Panc1 (cell line): ENCODE measurements around the gene SIRT7. TPM values are rescaled to one million over a fixed set of nuclear protein-coding genes. Genes with fewer than 3 reads are reported as not detected.

Experiments used
- ATAC-seq: fragments of 200-7000 bp; cut with Tn5 transposase; 2 replicates; pipeline ENCODE4 v1.9.1; 2020; ENCODE audit warnings: mild to moderate bottlenecking, moderate library complexity
- BruUV-seq: library from RNA; stranded (reverse); fragments of 400-500 nt; replicated peaks from 2 replicates; lab custom pipeline; 2021; lab: Mats Ljungman, UMichigan
- CTCF ChIA-PET: fragments of 300-600 bp; sonication (Branson Sonifier 250); formaldehyde crosslinking; loops from one replicate; lab custom pipeline; 2022; ENCODE audit warnings: antibody characterized with exemption; lab: Charles Lee
- POLR2A ChIA-PET: fragments of 300-600 bp; sonication (Branson Sonifier 250); formaldehyde crosslinking; loops from one replicate; lab custom pipeline; 2022; ENCODE audit warnings: antibody characterized with exemption; lab: Charles Lee
- DNase-seq: peaks from one replicate; pipeline ENCODE4 v3.0.0-alpha.2; 2010; ENCODE audit warnings: low read depth, low spot score
- H3K27ac ChIP-seq: 2 replicates; pipeline ENCODE4 v1.5.1; 2011; ENCODE audit warnings: mild to moderate bottlenecking, low read length, inconsistent platforms
- H3K27me3 ChIP-seq: fragments of 200-500 bp; sonication (Bioruptor generic); 2 replicates; pipeline ENCODE4 v1.6.0; 2014; ENCODE audit warnings: low read length, inconsistent platforms; ENCODE audit not compliant: control insufficient read depth, insufficient read depth
- H3K36me3 ChIP-seq: fragments of 200-500 bp; sonication (Bioruptor generic); 2 replicates; pipeline ENCODE4 v1.5.1; 2014; ENCODE audit warnings: inconsistent platforms, mild to moderate bottlenecking, low read length, moderate library complexity; ENCODE audit not compliant: control insufficient read depth, insufficient read depth
- H3K4me1 ChIP-seq: 2 replicates; pipeline ENCODE4 v1.5.1; 2011; ENCODE audit warnings: inconsistent platforms, mild to moderate bottlenecking, low read length, moderate library complexity; ENCODE audit not compliant: control insufficient read depth, insufficient read depth
- H3K4me3 ChIP-seq, 2 experiments: 2 replicates each; pipeline ENCODE4 v1.5.1; 2011 to 2012; ENCODE audit warnings: low read depth in 2 of 2, low read length in 2 of 2, mild to moderate bottlenecking in 2 of 2, inconsistent platforms in 1 of 2, moderate library complexity in 1 of 2
- H3K9me3 ChIP-seq: fragments of 200-500 bp; sonication (Bioruptor generic); 2 replicates; pipeline ENCODE4 v1.5.1; 2014; ENCODE audit warnings: low read depth, mild to moderate bottlenecking, inconsistent platforms, low read length, moderate library complexity; ENCODE audit not compliant: control insufficient read depth, insufficient read depth
- POLR2AphosphoS5 ChIP-seq: IDR thresholded peaks from 2 replicates; pipeline ENCODE4 v1.6.1; 2012; ENCODE audit warnings: mild to moderate bottlenecking, low read depth, low read length, moderate library complexity
- SIN3A ChIP-seq: IDR thresholded peaks from 2 replicates; pipeline ENCODE4 v1.6.1; 2012; ENCODE audit warnings: low read depth, mild to moderate bottlenecking, low read length, moderate library complexity, borderline replicate concordance; ENCODE audit not compliant: insufficient read depth
- TCF7L2 ChIP-seq: IDR thresholded peaks from 2 replicates; pipeline ENCODE4 v1.6.1; 2011; ENCODE audit warnings: mild to moderate bottlenecking, low read depth, low read length, inconsistent platforms
- in situ Hi-C: cut with HindIII; loops from 2 replicates; pipeline ENCODE4 v1.10.0; 2016; ENCODE audit warnings: low sequenced_read_pairs, low pct_unique_long_range_greater_than_20kb
- intact Hi-C: fragments of 100-400 bp; cut with micrococcal nuclease; formaldehyde crosslinking; loops from one replicate; pipeline ENCODE4 v1.10.0; 2022; ENCODE audit not compliant: unreplicated experiment
- total RNA-seq: library from RNA; stranded (reverse); gene quantifications from one replicate; pipeline ENCODE4 v1.2.1, GENCODE V29; 2021; ENCODE audit not compliant: unreplicated experiment
- TF ChIP-seq, protein P1 (sequence below), 2 experiments: IDR thresholded peaks; 2 replicates each; pipeline ENCODE4 v1.6.1; 2011 to 2012; ENCODE audit warnings: low read depth in 2 of 2, control low read depth in 1 of 2, low read length in 1 of 2, mild to moderate bottlenecking in 1 of 2, moderate library complexity in 1 of 2; ENCODE audit not compliant: insufficient read depth in 1 of 2
- TF ChIP-seq, protein P2 (sequence below): fragments of 450-650 bp; IDR thresholded peaks from 2 replicates; pipeline ENCODE4 v1.5.1; 2017; ENCODE audit warnings: mild to moderate bottlenecking

SIRT7 gene
- total RNA-seq, 1 experiment from 2014 or later = 82.5 TPM

DNA sequence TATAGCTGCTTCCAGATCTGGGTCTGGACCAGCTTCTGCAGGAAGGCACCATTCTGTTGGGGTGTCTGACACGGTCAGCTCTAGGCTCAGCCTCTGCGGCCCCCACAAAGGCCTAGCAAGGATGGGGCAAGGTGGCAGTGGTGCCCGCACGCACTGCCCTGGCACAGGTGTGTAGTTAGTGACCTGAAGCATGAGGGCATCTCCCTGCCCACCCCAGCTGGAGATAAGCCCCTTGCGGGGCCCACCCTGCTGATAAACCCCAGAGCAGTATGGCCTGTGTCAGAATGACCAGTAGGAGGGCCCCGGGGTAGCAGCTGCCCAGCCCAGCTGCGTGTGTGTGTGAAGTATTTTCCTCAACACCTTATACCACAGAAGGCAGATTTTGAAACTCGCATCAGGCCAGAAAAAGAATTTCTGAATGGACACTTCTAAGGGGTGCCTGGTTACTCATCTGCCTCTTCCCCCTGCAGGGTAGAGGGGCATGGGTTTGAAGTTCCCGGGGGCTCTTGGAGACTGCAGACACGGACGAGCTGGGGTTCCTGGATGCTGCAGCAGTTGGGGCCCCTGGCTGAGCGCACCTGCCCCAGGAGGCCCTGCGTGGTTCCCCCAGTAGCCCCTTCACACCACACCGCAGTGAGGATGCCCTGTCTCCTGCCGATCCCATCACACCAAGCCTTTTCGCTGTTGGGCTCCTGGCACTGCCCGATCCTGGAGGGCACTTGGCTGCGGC, 51.4 kb downstream of the SIRT7 start:
- POLR2A ChIA-PET = no interaction called here
- in situ Hi-C loops = no loop called here
- peak overlapping the region; percentile 90 for H3K27ac ChIP-seq
- TF ChIP-seq POLR2AphosphoS5 = no peak
- TF ChIP-seq, protein P1, sequence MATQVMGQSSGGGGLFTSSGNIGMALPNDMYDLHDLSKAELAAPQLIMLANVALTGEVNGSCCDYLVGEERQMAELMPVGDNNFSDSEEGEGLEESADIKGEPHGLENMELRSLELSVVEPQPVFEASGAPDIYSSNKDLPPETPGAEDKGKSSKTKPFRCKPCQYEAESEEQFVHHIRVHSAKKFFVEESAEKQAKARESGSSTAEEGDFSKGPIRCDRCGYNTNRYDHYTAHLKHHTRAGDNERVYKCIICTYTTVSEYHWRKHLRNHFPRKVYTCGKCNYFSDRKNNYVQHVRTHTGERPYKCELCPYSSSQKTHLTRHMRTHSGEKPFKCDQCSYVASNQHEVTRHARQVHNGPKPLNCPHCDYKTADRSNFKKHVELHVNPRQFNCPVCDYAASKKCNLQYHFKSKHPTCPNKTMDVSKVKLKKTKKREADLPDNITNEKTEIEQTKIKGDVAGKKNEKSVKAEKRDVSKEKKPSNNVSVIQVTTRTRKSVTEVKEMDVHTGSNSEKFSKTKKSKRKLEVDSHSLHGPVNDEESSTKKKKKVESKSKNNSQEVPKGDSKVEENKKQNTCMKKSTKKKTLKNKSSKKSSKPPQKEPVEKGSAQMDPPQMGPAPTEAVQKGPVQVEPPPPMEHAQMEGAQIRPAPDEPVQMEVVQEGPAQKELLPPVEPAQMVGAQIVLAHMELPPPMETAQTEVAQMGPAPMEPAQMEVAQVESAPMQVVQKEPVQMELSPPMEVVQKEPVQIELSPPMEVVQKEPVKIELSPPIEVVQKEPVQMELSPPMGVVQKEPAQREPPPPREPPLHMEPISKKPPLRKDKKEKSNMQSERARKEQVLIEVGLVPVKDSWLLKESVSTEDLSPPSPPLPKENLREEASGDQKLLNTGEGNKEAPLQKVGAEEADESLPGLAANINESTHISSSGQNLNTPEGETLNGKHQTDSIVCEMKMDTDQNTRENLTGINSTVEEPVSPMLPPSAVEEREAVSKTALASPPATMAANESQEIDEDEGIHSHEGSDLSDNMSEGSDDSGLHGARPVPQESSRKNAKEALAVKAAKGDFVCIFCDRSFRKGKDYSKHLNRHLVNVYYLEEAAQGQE (IDR thresholded peaks at IDR 0.05; ENCODE audit: insufficient read depth in 1 of 2, low read depth in 2 of 2, low read length in 1 of 2) = 0 out of 4 replicates have a peak, but pooled peaks of 1 of the 2 experiments have one; percentile 14
- TF ChIP-seq, protein P2, sequence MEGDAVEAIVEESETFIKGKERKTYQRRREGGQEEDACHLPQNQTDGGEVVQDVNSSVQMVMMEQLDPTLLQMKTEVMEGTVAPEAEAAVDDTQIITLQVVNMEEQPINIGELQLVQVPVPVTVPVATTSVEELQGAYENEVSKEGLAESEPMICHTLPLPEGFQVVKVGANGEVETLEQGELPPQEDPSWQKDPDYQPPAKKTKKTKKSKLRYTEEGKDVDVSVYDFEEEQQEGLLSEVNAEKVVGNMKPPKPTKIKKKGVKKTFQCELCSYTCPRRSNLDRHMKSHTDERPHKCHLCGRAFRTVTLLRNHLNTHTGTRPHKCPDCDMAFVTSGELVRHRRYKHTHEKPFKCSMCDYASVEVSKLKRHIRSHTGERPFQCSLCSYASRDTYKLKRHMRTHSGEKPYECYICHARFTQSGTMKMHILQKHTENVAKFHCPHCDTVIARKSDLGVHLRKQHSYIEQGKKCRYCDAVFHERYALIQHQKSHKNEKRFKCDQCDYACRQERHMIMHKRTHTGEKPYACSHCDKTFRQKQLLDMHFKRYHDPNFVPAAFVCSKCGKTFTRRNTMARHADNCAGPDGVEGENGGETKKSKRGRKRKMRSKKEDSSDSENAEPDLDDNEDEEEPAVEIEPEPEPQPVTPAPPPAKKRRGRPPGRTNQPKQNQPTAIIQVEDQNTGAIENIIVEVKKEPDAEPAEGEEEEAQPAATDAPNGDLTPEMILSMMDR = no peak
- H3K27me3 ChIP-seq = no peaks in the 10 kb centered on the region
- H3K4me3 ChIP-seq = no peak overlapping the region
- CTCF ChIA-PET = interaction anchor here (1.0 kb wide), 1 partner anchor 59 kb away, joined by 3 read pairs; no protein-coding TSS in a partner anchor
- intact Hi-C loops = loop anchor here (10.0 kb wide), 1 partner anchor 158 kb away; the partner anchor contains the start of genes CENPX and LRRC45
- BruUV-seq = no TSS peak
- H3K36me3 ChIP-seq = peaks cover 9% of the 10 kb centered on the region; the same call in 1 of the 2 replicates
- no peak for DNase-seq
- H3K4me1 ChIP-seq = peaks cover 57% of the 10 kb centered on the region
- H3K9me3 ChIP-seq = no peaks in the 10 kb centered on the region
- ATAC-seq = no peak

DNA sequence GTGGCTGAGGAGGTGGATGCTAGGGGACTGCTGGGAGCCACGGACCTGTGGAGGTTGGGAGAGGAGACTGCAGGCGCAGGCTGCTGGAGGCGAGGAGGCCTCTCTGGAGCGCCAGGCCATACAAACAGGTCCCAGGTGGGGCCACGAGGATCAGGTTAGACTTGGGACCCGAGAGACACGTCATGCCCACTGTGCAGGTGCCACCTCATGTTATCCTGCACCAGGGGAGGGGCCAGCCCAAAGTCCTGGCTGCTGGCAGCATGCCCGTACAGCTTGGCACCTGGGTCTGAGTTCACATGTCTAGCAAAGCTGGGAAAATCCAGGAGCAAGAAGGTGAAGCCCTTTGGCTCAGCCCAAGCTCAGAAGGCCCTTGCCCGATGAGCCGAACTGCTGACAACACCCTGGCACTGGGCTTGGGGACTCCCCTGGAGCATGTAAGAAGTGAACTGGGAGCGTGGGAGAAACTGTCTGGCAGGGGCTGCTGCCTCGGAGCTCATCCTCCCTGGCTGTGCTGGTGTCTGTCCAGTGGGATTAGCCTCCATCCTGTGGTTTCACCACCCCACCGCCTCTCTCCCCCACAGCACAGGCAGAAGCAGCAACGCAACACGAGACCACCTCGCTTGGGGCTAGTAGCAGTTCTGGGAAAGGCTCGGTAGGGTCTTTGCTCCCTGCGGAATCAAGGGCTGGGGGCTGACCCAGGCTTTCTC, 52.1 kb downstream of the SIRT7 start:
- TF ChIP-seq, protein P1 (IDR thresholded peaks at IDR 0.05; ENCODE audit: insufficient read depth in 1 of 2, low read depth in 2 of 2, low read length in 1 of 2) = no peak
- no peak for TF ChIP-seq TCF7L2
- no peak for TF ChIP-seq SIN3A
- no peak for TF ChIP-seq POLR2AphosphoS5
- TF ChIP-seq, protein P2 = no peak
- POLR2A ChIA-PET = interaction anchor here (0.5 kb wide), 1 partner anchor 135 kb away, joined by 3 read pairs; no protein-coding TSS in a partner anchor
- no peak for ATAC-seq
- CTCF ChIA-PET = no interaction called here
- peaks cover 57% of the 10 kb centered on the region for H3K4me1 ChIP-seq
- intact Hi-C loops (loop anchor here (10.0 kb wide), 1 partner anchor 159 kb away; the partner anchor contains the start of genes CENPX and LRRC45), in situ Hi-C loops (no loop called here)
- H3K4me3 ChIP-seq = no peak overlapping the region
- no peaks in the 10 kb centered on the region for H3K27me3 ChIP-seq
- peak overlapping the region; percentile 90 for H3K27ac ChIP-seq
- DNase-seq = no peak
- H3K36me3 ChIP-seq = peaks cover 11% of the 10 kb centered on the region; the same call in 1 of the 2 replicates
- no TSS peak for BruUV-seq
- no peaks in the 10 kb centered on the region for H3K9me3 ChIP-seq
